ENCODE data around the gene LRP5.
"Not testable (repeated sequence)": the region's sequence is repeated elsewhere in the genome, so short reads cannot be mapped to it uniquely, and the experiment has no call there.

LRP5 gene

GRCh38 chr11:68414496-68415221, 102.3 kb downstream of the LRP5 start:
- in situ Hi-C loops (cut with MboI; ENCODE audit: low sequenced_read_pairs) = no loop called here

- in situ Hi-C loops (cut with MboI; ENCODE audit: low sequenced_read_pairs) = no loop called here
These were observed 103.7 kb downstream of the LRP5 start for GRCh38 chr11:68416070-68416578.

- in situ Hi-C loops (cut with MboI; ENCODE audit: low sequenced_read_pairs) = no loop called here
These were observed 106.3 kb downstream of the LRP5 start for GRCh38 chr11:68418648-68419047.

GRCh38 chr11:68420171-68420570, 107.8 kb downstream of the LRP5 start:
- in situ Hi-C loops (cut with MboI; ENCODE audit: low sequenced_read_pairs) = no loop called here

GRCh38 chr11:68423481-68423880, 111.1 kb downstream of the LRP5 start:
- in situ Hi-C loops (cut with MboI; ENCODE audit: low sequenced_read_pairs) = no loop called here

- in situ Hi-C loops (cut with MboI; ENCODE audit: low sequenced_read_pairs) = no loop called here
These were observed 111.8 kb downstream of the LRP5 start for GRCh38 chr11:68424101-68424632.

GRCh38 chr11:68424981-68425865, 112.8 kb downstream of the LRP5 start:
- in situ Hi-C loops (cut with MboI; ENCODE audit: low sequenced_read_pairs) = no loop called here

GRCh38 chr11:68425866-68426380, 113.5 kb downstream of the LRP5 start:
- in situ Hi-C loops (cut with MboI; ENCODE audit: low sequenced_read_pairs) = no loop called here

GRCh38 chr11:68429661-68430060, 117.3 kb downstream of the LRP5 start:
- in situ Hi-C loops (cut with MboI; ENCODE audit: low sequenced_read_pairs) = no loop called here

GRCh38 chr11:68430384-68430783, 118.0 kb downstream of the LRP5 start:
- in situ Hi-C loops (cut with MboI; ENCODE audit: low sequenced_read_pairs) = no loop called here

- in situ Hi-C loops (cut with MboI; ENCODE audit: low sequenced_read_pairs) = no loop called here
These were observed 118.4 kb downstream of the LRP5 start for GRCh38 chr11:68430801-68431200.

GRCh38 chr11:68431984-68432645, 119.7 kb downstream of the LRP5 start:
- in situ Hi-C loops (cut with MboI; ENCODE audit: low sequenced_read_pairs) = no loop called here

- in situ Hi-C loops (cut with MboI; ENCODE audit: low sequenced_read_pairs) = no loop called here
These were observed 120.5 kb downstream of the LRP5 start for GRCh38 chr11:68432874-68433273.

GRCh38 chr11:68433541-68433940, 121.2 kb downstream of the LRP5 start:
- in situ Hi-C loops (cut with MboI; ENCODE audit: low sequenced_read_pairs) = no loop called here

- in situ Hi-C loops (cut with MboI; ENCODE audit: low sequenced_read_pairs) = not testable (repeated sequence)
These were observed 121.8 kb downstream of the LRP5 start for GRCh38 chr11:68434159-68434558.

- in situ Hi-C loops (cut with MboI; ENCODE audit: low sequenced_read_pairs) = no loop called here
These were observed 123.9 kb downstream of the LRP5 start for GRCh38 chr11:68436162-68436888.

- in situ Hi-C loops (cut with MboI; ENCODE audit: low sequenced_read_pairs) = no loop called here
These were observed 124.9 kb downstream of the LRP5 start for GRCh38 chr11:68436985-68437926.

- in situ Hi-C loops (cut with MboI; ENCODE audit: low sequenced_read_pairs) = no loop called here
These were observed 125.7 kb downstream of the LRP5 start for GRCh38 chr11:68437927-68438657.
